Osteoblast (primary cell): ENCODE results near the gene FEZ2. TPM values are rescaled to one million over a fixed set of nuclear protein-coding genes. Genes with fewer than 3 reads are reported as not detected.

ENCODE experiments used
- DNase-seq: peaks from one replicate; pipeline ENCODE4 v3.0.0; 2011; ENCODE audit warnings: low spot score, mixed read lengths; ENCODE audit not compliant: insufficient read length; ENCODE audit errors: missing footprints
- H2AFZ ChIP-seq: 2 replicates; pipeline ENCODE4 v1.6.0; 2011; ENCODE audit warnings: mild to moderate bottlenecking, low read length
- H3K27ac ChIP-seq: 2 replicates; pipeline ENCODE4 v1.5.1; 2011; ENCODE audit warnings: mild to moderate bottlenecking, low read depth, low read length, moderate library complexity
- H3K27me3 ChIP-seq: 2 replicates; pipeline ENCODE4 v1.6.0; 2012; ENCODE audit warnings: mild to moderate bottlenecking, control low read depth, inconsistent platforms, low read length, moderate library complexity; ENCODE audit not compliant: insufficient read depth
- H3K36me3 ChIP-seq: 2 replicates; pipeline ENCODE4 v1.5.1; 2011; ENCODE audit warnings: mild to moderate bottlenecking, low read length, control low read depth, moderate library complexity; ENCODE audit not compliant: insufficient read depth
- H3K4me1 ChIP-seq: 2 replicates; pipeline ENCODE4 v1.5.1; 2011; ENCODE audit warnings: mild to moderate bottlenecking, low read length, control low read depth, moderate library complexity; ENCODE audit not compliant: insufficient read depth
- H3K4me2 ChIP-seq: 2 replicates; pipeline ENCODE4 v1.6.0; 2011; ENCODE audit warnings: mild to moderate bottlenecking, low read length; ENCODE audit not compliant: insufficient read depth
- H3K4me3 ChIP-seq: fragments of 200-600 bp; sonication (generic); 3 replicates; pipeline ENCODE4 v1.5.1; 2012; ENCODE audit warnings: mild to moderate bottlenecking, low read length, inconsistent platforms; ENCODE audit not compliant: insufficient read depth
- H3K79me2 ChIP-seq: 2 replicates; pipeline ENCODE4 v1.6.0; 2012; ENCODE audit warnings: mild to moderate bottlenecking, low read length, control low read depth, inconsistent platforms; ENCODE audit not compliant: insufficient read depth
- H3K9me3 ChIP-seq: 2 replicates; pipeline ENCODE4 v1.5.1; 2011; ENCODE audit warnings: low read depth, low read length, control low read depth
- H4K20me1 ChIP-seq: 2 replicates; pipeline ENCODE4 v1.6.0; 2012; ENCODE audit warnings: mild to moderate bottlenecking, low read length, control low read depth; ENCODE audit not compliant: insufficient read depth
- CTCF ChIP-seq: IDR thresholded peaks from 2 replicates; pipeline ENCODE4 v1.5.1; 2011; ENCODE audit warnings: mild to moderate bottlenecking, low read depth, low read length, moderate library complexity; ENCODE audit errors: extremely low read depth
- total RNA-seq: library from RNA; depleted of rRNA; stranded (reverse); fragments of >200 nt; gene quantifications from 2 replicates; pipeline ENCODE4 v1.2.3, GENCODE V29; 2012

The FEZ2 gene
- total RNA-seq, 1 donor: 62.6 TPM

GRCh38 chr2:36564377-36564930, 33.5 kb downstream of the FEZ2 start:
- H3K4me1 ChIP-seq: peaks cover 79% of the 10 kb centered on the region
- H3K79me2 ChIP-seq: peaks cover 46% of the 10 kb centered on the region
- no peak overlapping the region for H3K4me3 ChIP-seq
- H2AFZ ChIP-seq: no peak overlapping the region
- H3K27ac ChIP-seq: peak overlapping the region; percentile 92
- DNase-seq: no peak
- no peaks in the 10 kb centered on the region for H3K9me3 ChIP-seq
- H3K36me3 ChIP-seq: peaks cover 7% of the 10 kb centered on the region
- H3K4me2 ChIP-seq: no peak overlapping the region
- no peaks in the 10 kb centered on the region for H3K27me3 ChIP-seq
- H4K20me1 ChIP-seq: no peaks in the 10 kb centered on the region
- TF ChIP-seq CTCF: no peak

GRCh38 chr2:36562973-36563532, 34.9 kb downstream of the FEZ2 start:
- Histone ChIP-seq H3K4me3 (peak overlapping the region; percentile 13), H3K4me1 (peaks cover 65% of the 10 kb centered on the region)

GRCh38 chr2:36562240-36562639, 35.7 kb downstream of the FEZ2 start:
- Histone ChIP-seq H2AFZ (no peak overlapping the region), H3K4me2 (peak overlapping the region; percentile 70), H3K4me1 (peaks cover 65% of the 10 kb centered on the region), H3K36me3 (peaks cover 10% of the 10 kb centered on the region), H3K9me3 (no peaks in the 10 kb centered on the region), H3K27ac (peak overlapping the region; percentile 92), H3K27me3 (no peaks in the 10 kb centered on the region), H3K4me3 (no peak overlapping the region), H4K20me1 (no peaks in the 10 kb centered on the region), H3K79me2 (peaks cover 56% of the 10 kb centered on the region)
- DNase-seq: no peak
- TF ChIP-seq CTCF: no peak

More at GRCh38 chr2:36562973-36563532, 34.9 kb downstream of the FEZ2 start:
- Histone ChIP-seq H3K36me3 (peaks cover 10% of the 10 kb centered on the region), H3K27ac (peak overlapping the region; percentile 92), H3K4me2 (peak overlapping the region; percentile 70), H2AFZ (no peak overlapping the region), H3K9me3 (no peaks in the 10 kb centered on the region), H4K20me1 (no peaks in the 10 kb centered on the region), H3K27me3 (no peaks in the 10 kb centered on the region), H3K79me2 (peaks cover 60% of the 10 kb centered on the region)
- no peak for DNase-seq
- no peak for TF ChIP-seq CTCF

- Histone ChIP-seq H3K4me1 (peaks cover 67% of the 10 kb centered on the region), H3K27ac (peak overlapping the region; percentile 92), H3K9me3 (no peaks in the 10 kb centered on the region), H3K36me3 (peaks cover 10% of the 10 kb centered on the region), H3K4me3 (no peak overlapping the region), H2AFZ (no peak overlapping the region), H4K20me1 (no peaks in the 10 kb centered on the region), H3K4me2 (peak overlapping the region; percentile 70), H3K27me3 (no peaks in the 10 kb centered on the region), H3K79me2 (peaks cover 48% of the 10 kb centered on the region)
- no peak for TF ChIP-seq CTCF
- DNase-seq: no peak
Measured at GRCh38 chr2:36561237-36561944, 36.6 kb downstream of the FEZ2 start.
